Coronary artery (tissue), 2 donors: ENCODE measurements around the gene EDEM1.

Experiments used
- DNase-seq: peaks from one replicate; pipeline ENCODE4 v3.0.0-alpha.2; 2017; ENCODE audit warnings: low spot score
- H3K27ac ChIP-seq, 2 donors: fragments of 200-600 bp; sonication (generic); one replicate each; pipeline ENCODE4 v1.5.1; 2016 to 2019
- H3K4me3 ChIP-seq: fragments of 200-600 bp; sonication (generic); 2 replicates; pipeline ENCODE4 v1.5.1; 2016; ENCODE audit warnings: mild to moderate bottlenecking, moderate library complexity
- TF ChIP-seq, protein P1 (sequence below): fragments of 200-600 bp; sonication (generic); IDR thresholded peaks from one replicate; pipeline ENCODE4 v1.5.1; 2019; ENCODE audit warnings: antibody characterized with exemption

The EDEM1 gene

DNA sequence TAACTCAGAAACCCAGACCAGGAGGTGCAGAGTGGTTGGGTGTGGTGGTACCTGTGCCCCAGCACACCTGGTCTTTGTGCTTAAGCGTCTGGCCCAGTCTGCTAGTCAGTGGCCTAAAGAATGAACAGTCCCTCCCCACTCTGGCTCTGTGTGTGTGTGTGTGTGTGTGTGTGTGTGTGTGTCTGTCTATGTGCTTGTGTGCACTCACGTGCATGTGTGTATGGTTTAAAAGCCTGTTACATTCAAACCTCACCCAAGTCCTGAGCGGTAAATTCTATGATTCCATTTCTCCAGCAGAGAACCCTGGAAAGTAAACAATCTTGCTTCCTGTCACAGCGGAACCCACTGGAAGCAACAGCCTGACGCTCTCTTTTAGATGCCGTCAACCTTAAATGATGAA, 34.2 kb downstream of the EDEM1 start:
- TF ChIP-seq, protein P1, sequence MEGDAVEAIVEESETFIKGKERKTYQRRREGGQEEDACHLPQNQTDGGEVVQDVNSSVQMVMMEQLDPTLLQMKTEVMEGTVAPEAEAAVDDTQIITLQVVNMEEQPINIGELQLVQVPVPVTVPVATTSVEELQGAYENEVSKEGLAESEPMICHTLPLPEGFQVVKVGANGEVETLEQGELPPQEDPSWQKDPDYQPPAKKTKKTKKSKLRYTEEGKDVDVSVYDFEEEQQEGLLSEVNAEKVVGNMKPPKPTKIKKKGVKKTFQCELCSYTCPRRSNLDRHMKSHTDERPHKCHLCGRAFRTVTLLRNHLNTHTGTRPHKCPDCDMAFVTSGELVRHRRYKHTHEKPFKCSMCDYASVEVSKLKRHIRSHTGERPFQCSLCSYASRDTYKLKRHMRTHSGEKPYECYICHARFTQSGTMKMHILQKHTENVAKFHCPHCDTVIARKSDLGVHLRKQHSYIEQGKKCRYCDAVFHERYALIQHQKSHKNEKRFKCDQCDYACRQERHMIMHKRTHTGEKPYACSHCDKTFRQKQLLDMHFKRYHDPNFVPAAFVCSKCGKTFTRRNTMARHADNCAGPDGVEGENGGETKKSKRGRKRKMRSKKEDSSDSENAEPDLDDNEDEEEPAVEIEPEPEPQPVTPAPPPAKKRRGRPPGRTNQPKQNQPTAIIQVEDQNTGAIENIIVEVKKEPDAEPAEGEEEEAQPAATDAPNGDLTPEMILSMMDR = no peak
- no peak overlapping the region for H3K27ac ChIP-seq
- no peak for DNase-seq
- no peak overlapping the region for H3K4me3 ChIP-seq

DNA sequence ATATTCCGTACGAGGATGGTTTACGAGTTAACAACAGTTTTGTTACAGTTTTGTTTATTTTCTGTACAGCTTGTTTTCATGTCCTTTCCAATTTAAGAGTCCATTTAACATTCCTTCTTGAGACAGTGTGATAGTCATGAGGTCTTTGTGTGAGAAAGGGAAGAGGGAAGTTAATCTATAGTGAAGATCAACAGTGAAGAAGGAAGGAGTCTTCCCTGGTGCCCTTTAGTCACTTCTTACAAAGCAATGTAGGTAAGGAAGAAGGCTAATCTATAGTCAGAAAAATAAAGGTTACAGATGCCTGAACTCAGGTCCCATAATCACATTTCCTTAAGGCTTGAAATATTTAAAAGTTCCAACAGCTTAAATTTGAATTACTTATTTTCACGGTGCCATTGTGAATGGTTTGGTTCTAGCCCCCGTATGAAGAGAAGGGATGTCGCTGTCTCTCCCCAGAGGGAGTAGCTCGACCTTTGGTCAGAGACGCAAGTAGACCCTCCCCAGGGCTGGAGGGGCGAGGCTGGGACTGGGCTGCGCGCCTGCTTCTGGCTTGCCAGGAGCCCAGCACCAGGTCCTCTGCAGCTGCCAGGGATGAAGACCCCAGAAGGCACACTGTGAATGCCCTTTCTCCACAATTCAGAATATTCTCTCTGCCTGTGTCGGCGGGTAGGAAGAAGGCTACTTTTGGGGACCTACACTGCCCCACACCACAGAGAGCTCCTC, 34.9 kb downstream of the EDEM1 start:
- no peak for DNase-seq

DNA sequence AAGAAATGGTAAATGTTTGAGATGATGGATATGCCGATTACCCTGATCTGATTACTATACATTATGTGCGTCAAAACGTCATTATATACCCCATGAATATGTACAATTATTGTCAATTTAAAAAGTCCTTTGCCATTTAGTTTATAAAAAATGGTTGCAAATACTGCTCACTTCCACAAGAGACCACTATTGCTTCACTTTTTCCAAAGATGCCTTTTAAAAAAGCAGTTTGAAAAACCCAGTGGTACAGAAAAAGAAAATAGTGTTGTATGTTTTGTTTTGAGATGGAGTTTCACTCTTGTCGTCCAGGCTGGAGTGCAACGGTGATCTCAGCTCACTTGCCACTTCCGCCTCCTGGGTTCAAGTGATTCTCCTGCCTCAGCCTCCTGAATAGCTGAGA, 39.3 kb downstream of the EDEM1 start:
- Histone ChIP-seq H3K4me3 (no peak overlapping the region), H3K27ac (no peak overlapping the region)
- TF ChIP-seq, protein P1 = no peak
- DNase-seq = no peak

More for the DNA sequence above, 34.9 kb downstream of the EDEM1 start:
- Histone ChIP-seq H3K27ac (no peak overlapping the region), H3K4me3 (no peak overlapping the region)
- TF ChIP-seq, protein P1 = no peak

DNA sequence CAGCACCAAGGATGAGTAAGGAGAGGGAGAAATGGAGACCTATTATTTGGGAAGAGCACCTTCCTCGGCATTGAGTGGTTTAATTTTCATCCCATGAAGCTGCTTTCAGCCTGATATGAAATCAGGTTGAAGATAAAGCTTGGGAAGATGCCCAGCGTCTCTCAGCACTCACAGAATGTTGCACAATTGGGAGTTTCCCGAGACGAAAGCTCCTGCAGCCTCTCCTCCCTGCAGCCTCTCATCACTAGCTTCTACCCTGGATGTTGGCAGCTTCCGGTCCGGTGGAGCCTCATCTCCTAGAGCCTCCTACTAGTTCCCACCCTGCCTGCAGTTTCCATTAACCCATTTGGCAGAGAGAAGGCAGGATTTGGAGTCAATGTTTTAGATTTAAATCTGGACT, 40.3 kb downstream of the EDEM1 start:
- Histone ChIP-seq H3K27ac (no peak overlapping the region), H3K4me3 (no peak overlapping the region)
- no peak for DNase-seq
- TF ChIP-seq, protein P1 = no peak

DNA sequence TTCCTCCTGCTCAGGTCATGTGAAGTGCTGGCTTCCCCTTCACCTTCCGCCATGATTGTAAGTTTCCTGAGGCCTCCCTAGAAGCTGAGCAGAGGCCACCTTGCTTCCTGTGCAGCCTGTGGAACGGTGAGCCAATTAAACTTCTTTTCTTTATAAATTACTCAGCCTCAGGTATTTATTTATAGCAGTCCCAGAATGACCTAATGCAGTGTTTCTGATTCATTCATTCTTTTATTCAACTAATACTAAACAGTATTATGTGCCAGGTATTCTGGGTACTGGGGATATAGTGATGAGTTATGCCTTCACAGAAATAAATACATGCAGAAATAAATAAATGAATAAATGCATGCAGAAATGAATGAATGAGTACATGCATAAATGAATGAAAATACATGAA, 41.9 kb downstream of the EDEM1 start:
- Histone ChIP-seq H3K4me3 (no peak overlapping the region), H3K27ac (no peak overlapping the region)
- no peak for DNase-seq
- TF ChIP-seq, protein P1 = no peak

DNA sequence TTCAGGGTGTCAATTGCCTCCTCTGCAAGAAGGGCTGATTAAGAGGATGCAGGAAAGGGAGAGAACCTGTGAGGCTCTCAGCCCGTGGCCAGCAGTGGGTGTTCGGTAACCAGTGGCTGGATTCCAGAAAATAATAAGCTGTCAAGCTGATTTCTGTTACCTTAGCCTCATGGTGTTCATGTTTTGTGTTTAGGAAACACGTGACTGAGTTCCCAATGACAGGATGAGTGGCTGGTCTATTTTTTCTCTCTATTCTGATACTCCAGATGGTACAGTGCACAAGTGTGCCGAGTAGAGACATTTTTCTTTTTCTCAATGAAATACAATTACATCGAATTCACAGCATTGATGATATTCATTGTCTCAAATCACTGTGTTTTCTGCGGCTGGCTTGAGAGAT, 43.6 kb downstream of the EDEM1 start:
- no peak overlapping the region for H3K4me3 ChIP-seq
- no peak overlapping the region for H3K27ac ChIP-seq
- DNase-seq = no peak

DNA sequence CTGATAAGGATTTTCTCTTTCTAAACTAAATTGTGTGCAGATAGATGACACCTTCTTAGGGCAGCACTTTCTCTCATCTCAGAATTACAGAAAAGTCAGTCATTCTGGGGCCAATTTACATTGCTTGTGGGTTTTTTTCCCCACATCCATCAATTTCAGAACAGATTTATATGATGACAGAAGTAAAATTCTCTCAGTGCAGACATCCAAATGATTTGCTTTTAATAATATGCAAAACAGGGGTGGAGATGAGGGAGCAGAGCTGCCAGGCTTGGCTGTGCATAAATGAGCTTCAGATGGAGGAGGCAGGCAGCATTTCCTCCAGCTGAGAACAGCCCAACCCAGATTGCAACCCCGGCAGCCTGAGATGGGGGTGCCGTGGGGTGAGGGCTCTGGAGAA, 44.0 kb downstream of the EDEM1 start:
- no peak for DNase-seq
- TF ChIP-seq, protein P1 = no peak
- H3K27ac ChIP-seq = no peak overlapping the region
- no peak overlapping the region for H3K4me3 ChIP-seq

More for the DNA sequence above, 43.6 kb downstream of the EDEM1 start:
- TF ChIP-seq, protein P1 = no peak
